Bronchial epithelial cell (primary cell): ENCODE data around the gene MAP2K3. TPM values are rescaled to one million over a fixed set of nuclear protein-coding genes. Genes with fewer than 3 reads are reported as not detected.

Experiments
- DNase-seq: peaks from one replicate; pipeline ENCODE4 v3.0.0-alpha.2; 2010; ENCODE audit warnings: low read depth
- FAIRE-seq: peaks from 2 replicates; lab custom pipeline; 2011; peaks lifted over from hg19 to GRCh38; lab: Jason Lieb, UNC
- H3K27me3 ChIP-seq: 2 replicates; pipeline ENCODE4 v1.5.1; 2011; ENCODE audit warnings: low read length; ENCODE audit not compliant: control insufficient read depth, insufficient read depth
- H3K36me3 ChIP-seq: 2 replicates; pipeline ENCODE4 v1.5.1; 2011; ENCODE audit warnings: low read length; ENCODE audit not compliant: control insufficient read depth, insufficient read depth
- H3K4me3 ChIP-seq: 2 replicates; pipeline ENCODE4 v1.5.1; 2011; ENCODE audit warnings: mild to moderate bottlenecking, low read depth, low read length, control low read depth
- total RNA-seq: library from RNA; depleted of rRNA; stranded (reverse); fragments of >200 nt; gene quantifications from 2 replicates; pipeline ENCODE4 v1.2.1, GENCODE V29; 2014
- TF ChIP-seq, protein P1 (sequence below): IDR thresholded peaks from 2 replicates; pipeline ENCODE4 v1.5.1; 2011; ENCODE audit warnings: mild to moderate bottlenecking, moderate library complexity, low read length, control low read depth, inconsistent platforms; ENCODE audit not compliant: insufficient read depth, severe bottlenecking

Gene MAP2K3
- total RNA-seq, 1 donor from 2014 or later = 5.3 TPM

DNA sequence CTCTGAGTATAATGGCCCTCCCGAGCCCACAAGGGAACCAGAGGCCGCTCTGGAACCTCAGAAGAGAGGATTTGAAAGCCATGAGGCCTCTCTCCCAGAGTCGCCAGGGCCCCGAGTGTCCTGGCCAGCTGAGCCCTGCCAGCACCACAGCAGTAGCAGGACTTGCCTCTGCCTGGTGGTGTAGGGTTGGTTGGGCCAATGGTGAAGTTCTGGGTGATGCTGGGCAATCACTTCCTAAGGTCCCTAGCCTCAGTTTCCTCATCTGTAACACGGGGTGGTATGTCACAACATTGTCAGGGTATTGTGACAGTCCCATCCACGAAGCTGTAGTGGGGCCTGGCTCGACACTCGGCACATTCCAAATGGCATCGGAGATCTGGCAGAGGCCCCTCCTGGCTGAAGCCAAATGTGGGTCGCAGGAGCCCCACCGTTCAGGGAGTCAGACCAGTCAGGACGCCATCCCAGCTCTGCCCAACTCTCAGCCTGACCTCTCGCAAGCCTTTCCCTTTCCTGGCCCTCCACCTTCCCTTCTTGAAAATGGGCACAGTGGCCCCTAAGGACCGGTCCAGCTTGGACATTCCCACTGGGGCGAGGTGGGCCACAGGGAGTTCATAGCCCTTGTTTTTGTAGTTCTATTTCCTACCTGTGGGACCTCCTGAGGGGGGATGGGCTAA is 33.0 kb upstream of the MAP2K3 start:
- Histone ChIP-seq H3K27me3 (no peaks in the 10 kb centered on the region), H3K4me3 (no peak overlapping the region), H3K36me3 (no peaks in the 10 kb centered on the region)
- no peak for DNase-seq
- no peak for FAIRE-seq
- TF ChIP-seq, protein P1, sequence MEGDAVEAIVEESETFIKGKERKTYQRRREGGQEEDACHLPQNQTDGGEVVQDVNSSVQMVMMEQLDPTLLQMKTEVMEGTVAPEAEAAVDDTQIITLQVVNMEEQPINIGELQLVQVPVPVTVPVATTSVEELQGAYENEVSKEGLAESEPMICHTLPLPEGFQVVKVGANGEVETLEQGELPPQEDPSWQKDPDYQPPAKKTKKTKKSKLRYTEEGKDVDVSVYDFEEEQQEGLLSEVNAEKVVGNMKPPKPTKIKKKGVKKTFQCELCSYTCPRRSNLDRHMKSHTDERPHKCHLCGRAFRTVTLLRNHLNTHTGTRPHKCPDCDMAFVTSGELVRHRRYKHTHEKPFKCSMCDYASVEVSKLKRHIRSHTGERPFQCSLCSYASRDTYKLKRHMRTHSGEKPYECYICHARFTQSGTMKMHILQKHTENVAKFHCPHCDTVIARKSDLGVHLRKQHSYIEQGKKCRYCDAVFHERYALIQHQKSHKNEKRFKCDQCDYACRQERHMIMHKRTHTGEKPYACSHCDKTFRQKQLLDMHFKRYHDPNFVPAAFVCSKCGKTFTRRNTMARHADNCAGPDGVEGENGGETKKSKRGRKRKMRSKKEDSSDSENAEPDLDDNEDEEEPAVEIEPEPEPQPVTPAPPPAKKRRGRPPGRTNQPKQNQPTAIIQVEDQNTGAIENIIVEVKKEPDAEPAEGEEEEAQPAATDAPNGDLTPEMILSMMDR = no peak

DNA sequence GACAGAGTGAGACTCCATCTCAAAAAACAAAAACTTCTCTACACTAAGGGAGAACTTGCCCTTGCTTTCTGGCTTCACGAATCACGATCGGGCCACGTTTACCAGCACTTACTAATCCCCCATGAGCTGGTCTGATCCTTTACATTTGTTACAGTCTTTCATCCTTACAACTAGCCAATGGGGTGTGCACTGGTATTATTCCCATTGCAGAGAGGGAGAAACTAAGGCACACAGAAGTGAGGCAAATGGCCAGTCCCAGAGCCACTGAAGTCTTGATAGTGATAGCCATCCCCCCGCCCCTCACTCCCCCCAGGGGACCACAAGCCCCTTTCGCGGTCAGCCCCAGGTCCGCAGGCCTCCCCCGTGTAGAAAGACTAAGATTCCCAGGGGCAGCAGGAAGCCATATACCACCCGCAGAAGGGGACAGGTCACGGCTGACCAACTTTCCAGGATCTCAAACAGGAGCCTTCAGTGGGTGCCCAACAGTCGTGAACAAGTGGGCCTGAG is 32.2 kb upstream of the MAP2K3 start:
- H3K27me3 ChIP-seq = no peaks in the 10 kb centered on the region
- H3K4me3 ChIP-seq = peak overlapping the region; percentile 33
- TF ChIP-seq, protein P1 = no peak
- DNase-seq (no peak), FAIRE-seq (no peak)
- no peaks in the 10 kb centered on the region for H3K36me3 ChIP-seq

DNA sequence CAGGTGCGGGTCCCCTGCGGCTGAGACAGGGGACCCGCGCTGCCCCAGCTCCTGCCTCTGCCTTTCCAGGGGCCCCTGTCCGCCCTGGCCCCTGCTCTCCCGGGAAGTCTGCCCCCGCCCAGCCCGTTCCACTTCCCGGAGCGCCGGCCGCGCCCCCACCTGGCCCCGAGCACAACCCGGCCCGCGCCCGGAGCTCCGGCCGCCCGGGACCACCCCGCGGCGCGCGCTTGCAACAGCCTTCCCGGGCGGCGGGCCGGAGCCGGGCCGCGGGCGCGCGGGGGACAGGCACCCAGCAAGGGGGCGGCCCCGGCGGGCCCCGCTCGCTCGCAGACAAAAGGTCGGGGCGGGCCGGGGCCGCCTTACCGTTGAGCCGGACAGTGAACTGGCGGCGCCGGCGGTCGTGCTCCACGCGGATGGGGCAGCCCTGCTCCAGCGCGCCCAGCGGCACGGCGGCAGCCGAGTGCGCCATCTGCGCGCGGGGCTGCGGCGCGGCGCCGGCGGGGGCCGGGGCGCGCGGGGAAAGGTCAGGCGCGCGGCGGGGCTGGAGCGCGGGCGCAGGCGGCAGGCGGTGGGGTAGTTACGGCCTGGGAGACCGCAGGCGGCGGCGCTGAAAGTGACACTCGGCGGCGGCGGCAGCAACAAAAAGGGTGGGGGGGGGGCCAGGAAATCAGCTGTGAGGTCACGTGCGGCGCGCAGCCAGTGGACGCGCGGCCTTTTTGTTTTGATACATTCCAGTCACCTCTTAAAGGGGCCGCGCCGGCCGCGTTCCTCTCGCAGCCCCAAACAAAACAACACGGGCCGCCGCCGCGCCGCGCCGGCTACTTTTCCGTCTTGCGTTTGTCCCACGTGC is 31.5 kb upstream of the MAP2K3 start, which contains the start of gene NATD1:
Gene NATD1, minus strand, starts transcription at position 615 of the 850 bp plus-strand sequence. Its CDS starts 146 bp downstream, at position 469.
- DNase-seq (peak; percentile 45), FAIRE-seq (no peak)
- H3K4me3 ChIP-seq = peak within 1 kb of the TSS; percentile 33
- H3K27me3 ChIP-seq = no peaks in the 10 kb centered on the region
- H3K36me3 ChIP-seq = no peaks in the 10 kb centered on the region
- TF ChIP-seq, protein P1 = no peak

DNA sequence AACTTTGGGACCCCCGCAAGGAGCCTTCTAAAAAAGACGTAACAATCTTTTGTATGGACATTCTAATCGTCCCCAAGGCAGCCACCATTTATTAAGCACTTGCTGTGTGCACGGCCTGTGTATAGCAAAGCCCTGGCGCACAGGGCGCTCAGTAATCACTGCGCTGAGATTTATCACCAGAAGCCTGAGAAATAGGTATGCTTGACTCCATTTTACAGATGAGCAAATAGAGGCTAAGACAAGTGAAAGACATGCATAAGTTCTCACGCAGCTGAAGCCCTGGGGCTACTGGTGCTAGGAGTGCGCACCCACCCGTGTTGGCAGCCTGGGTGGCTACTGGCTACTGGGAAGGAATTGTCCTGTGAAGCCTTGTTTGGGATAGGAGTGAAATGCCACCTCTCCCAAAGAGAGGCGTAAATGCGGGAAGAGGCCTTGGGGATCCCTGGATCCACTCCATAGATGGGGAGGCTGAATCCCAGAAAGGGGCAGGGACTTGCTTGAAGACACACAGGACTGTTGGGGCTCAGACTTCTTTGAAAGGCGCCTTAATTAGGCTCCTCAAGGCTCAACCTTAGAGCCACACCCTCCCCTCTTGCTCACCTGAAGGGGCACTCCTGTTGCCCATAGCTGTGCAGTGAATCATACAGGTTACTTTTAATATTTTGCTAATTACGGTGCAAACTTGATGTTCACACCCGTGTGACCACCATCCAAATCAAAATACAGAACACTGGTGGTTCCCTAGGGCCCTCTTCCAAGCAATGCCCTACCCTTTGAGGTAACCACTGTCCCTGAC is 30.7 kb upstream of the MAP2K3 start:
- H3K4me3 ChIP-seq = peak overlapping the region; percentile 33
- FAIRE-seq (no peak), DNase-seq (peak; percentile 77)
- H3K27me3 ChIP-seq = no peaks in the 10 kb centered on the region
- no peaks in the 10 kb centered on the region for H3K36me3 ChIP-seq
- TF ChIP-seq, protein P1 = no peak

DNA sequence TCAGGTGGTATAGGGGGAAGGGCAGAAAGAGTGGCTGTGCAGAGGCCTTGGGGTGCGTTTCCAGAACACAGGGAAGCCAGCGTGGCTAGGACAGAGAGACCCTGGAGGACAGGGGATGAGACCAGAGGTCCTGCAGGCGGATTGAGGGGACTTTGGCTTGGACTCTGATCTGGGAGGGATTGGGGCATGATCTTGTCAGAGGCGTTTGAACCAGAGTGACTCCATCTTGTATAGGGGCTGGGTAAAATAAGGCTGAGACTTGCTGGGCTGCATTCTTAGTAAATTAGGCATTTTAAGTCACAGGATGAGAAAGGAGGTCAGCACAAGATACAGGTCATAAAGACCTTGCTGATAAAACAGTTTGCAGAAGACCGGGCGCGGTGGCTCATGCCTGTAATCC is 25.9 kb upstream of the MAP2K3 start:
- Histone ChIP-seq H3K27me3 (no peaks in the 10 kb centered on the region), H3K4me3 (no peak overlapping the region), H3K36me3 (no peaks in the 10 kb centered on the region)
- FAIRE-seq = no peak
- no peak for DNase-seq
- TF ChIP-seq, protein P1 = no peak
